H9 (cell line): ENCODE results near the gene CTNS. TPM values are rescaled to one million over a fixed set of nuclear protein-coding genes. Genes with fewer than 3 reads are reported as not detected.

Experiments
- DNase-seq: peaks from one replicate; pipeline ENCODE4 v3.0.0-alpha.2; 2017
- H2AFZ ChIP-seq: one replicate; pipeline ENCODE4 v1.6.1; 2013; ENCODE audit warnings: mild to moderate bottlenecking, low read length, control low read depth, moderate library complexity
- H2AK5ac ChIP-seq: 2 replicates; pipeline ENCODE4 v1.6.1; 2013; ENCODE audit warnings: low read length, control low read depth, mixed read lengths; ENCODE audit not compliant: insufficient read length
- H2BK120ac ChIP-seq: one replicate; pipeline ENCODE4 v1.6.1; 2013; ENCODE audit warnings: low read depth, mild to moderate bottlenecking, low read length, control low read depth, inconsistent platforms; ENCODE audit not compliant: poor library complexity, severe bottlenecking
- H2BK12ac ChIP-seq: 2 replicates; pipeline ENCODE4 v1.6.1; 2013; ENCODE audit warnings: low read length, control low read depth, mixed read lengths, low read depth; ENCODE audit not compliant: insufficient read length
- H2BK15ac ChIP-seq: 2 replicates; pipeline ENCODE4 v1.6.1; 2013; ENCODE audit warnings: low read depth, low read length, control low read depth
- H2BK20ac ChIP-seq: one replicate; pipeline ENCODE4 v1.6.1; 2013; ENCODE audit warnings: low read depth, mild to moderate bottlenecking, low read length, control low read depth, inconsistent platforms; ENCODE audit not compliant: poor library complexity, severe bottlenecking
- H2BK5ac ChIP-seq: 2 replicates; pipeline ENCODE4 v1.6.1; 2013; ENCODE audit warnings: low read length, control low read depth, mixed read lengths; ENCODE audit not compliant: insufficient read length
- H3K14ac ChIP-seq: 2 replicates; pipeline ENCODE4 v1.6.1; 2013; ENCODE audit warnings: low read length, control low read depth; ENCODE audit not compliant: insufficient read depth
- H3K18ac ChIP-seq: 2 replicates; pipeline ENCODE4 v1.6.1; 2013; ENCODE audit warnings: low read depth, mild to moderate bottlenecking, mixed read lengths, low read length, control low read depth; ENCODE audit not compliant: insufficient read length
- H3K23ac ChIP-seq: 2 replicates; pipeline ENCODE4 v1.6.1; 2013; ENCODE audit warnings: low read length, control low read depth, mixed read lengths, low read depth; ENCODE audit not compliant: insufficient read length
- H3K23me2 ChIP-seq: 2 replicates; pipeline ENCODE4 v1.6.1; 2013; ENCODE audit warnings: low read depth, mild to moderate bottlenecking, mixed read lengths, low read length, control low read depth; ENCODE audit not compliant: insufficient read length, poor library complexity, severe bottlenecking
- H3K27ac ChIP-seq: 2 replicates; pipeline ENCODE4 v1.5.1; 2013; ENCODE audit warnings: low read length, control low read depth, mixed read lengths, low read depth; ENCODE audit not compliant: insufficient read length
- H3K27me3 ChIP-seq: 2 replicates; pipeline ENCODE4 v1.6.1; 2013; ENCODE audit warnings: low read length, control low read depth, inconsistent platforms; ENCODE audit not compliant: insufficient read depth
- H3K4ac ChIP-seq: 2 replicates; pipeline ENCODE4 v1.6.1; 2013; ENCODE audit warnings: low read depth, mild to moderate bottlenecking, control low read depth, inconsistent platforms, low read length, moderate library complexity
- H3K4me1 ChIP-seq: 2 replicates; pipeline ENCODE4 v1.6.1; 2013; ENCODE audit warnings: low read length, control low read depth, inconsistent platforms; ENCODE audit not compliant: insufficient read depth
- H3K4me2 ChIP-seq: 2 replicates; pipeline ENCODE4 v1.6.1; 2013; ENCODE audit warnings: low read length, control low read depth, mixed read lengths; ENCODE audit not compliant: insufficient read length, insufficient read depth
- H3K56ac ChIP-seq: 2 replicates; pipeline ENCODE4 v1.6.1; 2013; ENCODE audit warnings: low read depth, mild to moderate bottlenecking, mixed read lengths, low read length, control low read depth; ENCODE audit not compliant: insufficient read length
- H3K79me1 ChIP-seq: 2 replicates; pipeline ENCODE4 v1.6.1; 2013; ENCODE audit warnings: low read depth, mild to moderate bottlenecking, moderate library complexity, low read length, control low read depth, inconsistent platforms; ENCODE audit not compliant: insufficient read depth, poor library complexity, severe bottlenecking
- H3K79me2 ChIP-seq: 2 replicates; pipeline ENCODE4 v1.6.1; 2013; ENCODE audit warnings: low read length, control low read depth, inconsistent platforms; ENCODE audit not compliant: insufficient read depth
- H3K9ac ChIP-seq: 2 replicates; pipeline ENCODE4 v1.6.1; 2013; ENCODE audit warnings: low read length, control low read depth, mixed read lengths; ENCODE audit not compliant: insufficient read length; ENCODE audit errors: extremely low read depth
- H3K9me3 ChIP-seq: one replicate; pipeline ENCODE4 v1.6.1; 2013; ENCODE audit warnings: low read depth, low read length, inconsistent platforms; ENCODE audit not compliant: control insufficient read depth
- H3T11ph ChIP-seq: one replicate; pipeline ENCODE4 v1.6.1; 2013; ENCODE audit warnings: mild to moderate bottlenecking, low read length, control low read depth, inconsistent platforms
- H4K20me1 ChIP-seq: one replicate; pipeline ENCODE4 v1.6.1; 2013; ENCODE audit not compliant: control insufficient read depth, insufficient read length, insufficient read depth
- H4K5ac ChIP-seq: 2 replicates; pipeline ENCODE4 v1.6.1; 2013; ENCODE audit warnings: low read depth, mild to moderate bottlenecking, mixed read lengths, low read length, control low read depth; ENCODE audit not compliant: insufficient read length
- H4K8ac ChIP-seq: replicated peaks from 2 replicates; pipeline ENCODE4 v1.6.1; 2013; ENCODE audit warnings: low read length, control low read depth, mixed read lengths, low read depth; ENCODE audit not compliant: insufficient read length
- H4K91ac ChIP-seq: 2 replicates; pipeline ENCODE4 v1.6.1; 2013; ENCODE audit warnings: low read depth, mild to moderate bottlenecking, moderate library complexity, mixed read lengths, low read length, control low read depth; ENCODE audit not compliant: insufficient read length
- H3K27ac Mint-ChIP-seq, 3 experiments: 2 replicates in 2 of 3; 3 replicates in 1 of 3; pipeline ENCODE4 v1.8.0; 2020 to 2021; ENCODE audit warnings: mixed read lengths in 3 of 3, mild to moderate bottlenecking in 1 of 3, moderate library complexity in 1 of 3
- H3K27me3 Mint-ChIP-seq: 2 replicates; pipeline ENCODE4 v1.8.0; 2021; ENCODE audit warnings: low read depth, mild to moderate bottlenecking, moderate library complexity, mixed read lengths
- H3K36me3 Mint-ChIP-seq, 3 experiments: 2 replicates in 2 of 3; 3 replicates in 1 of 3; pipeline ENCODE4 v1.8.0; 2020 to 2021; ENCODE audit warnings: low read depth in 3 of 3, mixed read lengths in 3 of 3; ENCODE audit not compliant: insufficient read depth in 1 of 3
- H3K4me1 Mint-ChIP-seq, 2 experiments: 2 replicates each; pipeline ENCODE4 v1.8.0; 2020; ENCODE audit warnings: mixed read lengths in 2 of 2
- H3K4me3 Mint-ChIP-seq, 2 experiments: 2 replicates in 1 of 2; 3 replicates in 1 of 2; pipeline ENCODE4 v1.8.0; 2020 to 2021; ENCODE audit warnings: mild to moderate bottlenecking in 2 of 2, mixed read lengths in 2 of 2, moderate library complexity in 1 of 2
- H3K9me3 Mint-ChIP-seq, 2 experiments: 2 replicates in 1 of 2; 3 replicates in 1 of 2; pipeline ENCODE4 v1.8.0; 2020; ENCODE audit warnings: mild to moderate bottlenecking in 2 of 2, mixed read lengths in 2 of 2, moderate library complexity in 1 of 2
- WGBS: extraction: QIAGEN DNeasy Blood & Tissue Kit; methylation state at CpG from one replicate; pipeline ENCODE4 v1.1.7; 2013; ENCODE audit warnings: missing lambda C conversion rate, low lambda C conversion rate, mixed read lengths; ENCODE audit not compliant: insufficient read length; ENCODE audit errors: extremely low coverage; 5-methylcytosine and 5-hydroxymethylcytosine counted together
- total RNA-seq: library from RNA; stranded (reverse); gene quantifications from 2 replicates; pipeline ENCODE4 v1.2.1, GENCODE V29; 2021
- TF ChIP-seq, protein P1 (sequence below): fragments of 200-600 bp; sonication (generic); conservative IDR thresholded peaks from 3 replicates; pipeline ENCODE4 v1.8.0; 2021; ENCODE audit warnings: antibody characterized with exemption, mild to moderate bottlenecking

CTNS gene
- total RNA-seq, 1 experiment from 2014 or later = 12.8 TPM

DNA sequence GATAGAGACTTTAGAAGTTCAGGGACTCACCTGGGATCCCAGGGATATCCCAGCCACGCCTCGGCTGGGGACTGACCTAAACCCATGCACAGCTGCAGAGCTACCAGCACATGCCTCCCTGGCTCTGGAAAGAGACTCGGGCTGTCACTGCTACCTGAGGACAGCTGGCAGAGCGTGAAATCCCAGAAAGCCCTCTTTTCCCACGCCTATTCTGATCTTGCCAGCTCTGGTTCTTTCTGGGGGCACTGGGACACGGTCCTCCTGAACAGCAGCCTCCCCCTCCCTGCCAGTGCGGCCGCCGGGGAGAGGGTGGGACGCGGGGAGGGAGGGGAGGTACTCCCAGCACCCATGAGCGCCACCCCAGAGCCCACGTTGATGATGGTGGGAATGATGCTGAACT, 48.6 kb downstream of the CTNS start:
- no peaks in the 10 kb centered on the region for H3K79me2 ChIP-seq
- no peaks in the 10 kb centered on the region for H4K20me1 ChIP-seq
- TF ChIP-seq, protein P1, sequence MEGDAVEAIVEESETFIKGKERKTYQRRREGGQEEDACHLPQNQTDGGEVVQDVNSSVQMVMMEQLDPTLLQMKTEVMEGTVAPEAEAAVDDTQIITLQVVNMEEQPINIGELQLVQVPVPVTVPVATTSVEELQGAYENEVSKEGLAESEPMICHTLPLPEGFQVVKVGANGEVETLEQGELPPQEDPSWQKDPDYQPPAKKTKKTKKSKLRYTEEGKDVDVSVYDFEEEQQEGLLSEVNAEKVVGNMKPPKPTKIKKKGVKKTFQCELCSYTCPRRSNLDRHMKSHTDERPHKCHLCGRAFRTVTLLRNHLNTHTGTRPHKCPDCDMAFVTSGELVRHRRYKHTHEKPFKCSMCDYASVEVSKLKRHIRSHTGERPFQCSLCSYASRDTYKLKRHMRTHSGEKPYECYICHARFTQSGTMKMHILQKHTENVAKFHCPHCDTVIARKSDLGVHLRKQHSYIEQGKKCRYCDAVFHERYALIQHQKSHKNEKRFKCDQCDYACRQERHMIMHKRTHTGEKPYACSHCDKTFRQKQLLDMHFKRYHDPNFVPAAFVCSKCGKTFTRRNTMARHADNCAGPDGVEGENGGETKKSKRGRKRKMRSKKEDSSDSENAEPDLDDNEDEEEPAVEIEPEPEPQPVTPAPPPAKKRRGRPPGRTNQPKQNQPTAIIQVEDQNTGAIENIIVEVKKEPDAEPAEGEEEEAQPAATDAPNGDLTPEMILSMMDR = no peak
- H3K4me1 ChIP-seq = no peaks in the 10 kb centered on the region
- H4K91ac ChIP-seq = no peak overlapping the region
- H3K36me3 Mint-ChIP-seq = peaks cover 0 to 4% (median 0%) of the 10 kb centered on the region in 3 experiments; a peak in 1 of 7 replicates
- no peaks in the 10 kb centered on the region for H3K9me3 ChIP-seq
- DNase-seq = no peak
- H3K4me3 Mint-ChIP-seq = no peak overlapping the region
- no peak overlapping the region for H3T11ph ChIP-seq
- no peak overlapping the region for H2BK15ac ChIP-seq
- H2AFZ ChIP-seq = no peak overlapping the region
- peaks cover 4% of the 10 kb centered on the region; the same call in 1 of the 2 replicates for H3K27me3 Mint-ChIP-seq
- no peaks in the 10 kb centered on the region for H3K23me2 ChIP-seq
- no CpG with 5 or more reads among the region's 13 CpGs for WGBS
- H3K56ac ChIP-seq = no peak overlapping the region
- no peak overlapping the region for H2BK120ac ChIP-seq
- H3K23ac ChIP-seq = no peak overlapping the region
- no peaks in the 10 kb centered on the region for H3K79me1 ChIP-seq
- no peak overlapping the region for H3K4me2 ChIP-seq
- no peaks in the 10 kb centered on the region for H3K27me3 ChIP-seq
- no peak overlapping the region for H3K4ac ChIP-seq
- H3K9me3 Mint-ChIP-seq = no peaks in the 10 kb centered on the region; a peak in 2 of 5 replicates
- H3K14ac ChIP-seq = no peak overlapping the region
- no peak overlapping the region for H2AK5ac ChIP-seq
- H4K5ac ChIP-seq = no peak overlapping the region
- H2BK12ac ChIP-seq = no peak overlapping the region
- no peak overlapping the region for H4K8ac ChIP-seq
- H2BK5ac ChIP-seq = no peak overlapping the region
- H3K4me1 Mint-ChIP-seq = peaks cover 0 to 17% of the 10 kb centered on the region in 2 experiments; a peak in 3 of 4 replicates
- H3K27ac Mint-ChIP-seq = no peak overlapping the region
- no peak overlapping the region for H2BK20ac ChIP-seq
- H3K9ac ChIP-seq = no peak overlapping the region
- H3K27ac ChIP-seq = no peak overlapping the region
- H3K18ac ChIP-seq = no peak overlapping the region
